Uterus (tissue), 4 donors: ENCODE results near the gene AGPAT4. TPM values are rescaled to one million over a fixed set of nuclear protein-coding genes. Genes with fewer than 3 reads are reported as not detected.

Experiments used
- DNase-seq, 2 donors: peaks; one replicate each; pipeline ENCODE4 v3.0.0-alpha.2; 2019 to 2020
- H3K27ac ChIP-seq, 2 donors: fragments of 200-600 bp; sonication (generic); 1 replicate in 1 of 2; 2 replicates in 1 of 2; pipeline ENCODE4 v1.5.1; 2016 to 2018
- H3K27me3 ChIP-seq, 2 donors: fragments of 200-600 bp; sonication (generic); one replicate each; pipeline ENCODE4 v1.5.1; 2018 to 2019; ENCODE audit warnings: control low read depth in 1 of 2
- H3K36me3 ChIP-seq, 2 donors: fragments of 200-600 bp; sonication (generic); one replicate each; pipeline ENCODE4 v1.5.1; 2019; ENCODE audit warnings: control low read depth in 1 of 2
- H3K4me1 ChIP-seq, 2 donors: fragments of 200-600 bp; sonication (generic); one replicate each; pipeline ENCODE4 v1.5.1; 2018 to 2019; ENCODE audit warnings: control low read depth in 1 of 2
- H3K4me3 ChIP-seq, 2 donors: fragments of 200-600 bp; sonication (generic); 1 replicate in 1 of 2; 2 replicates in 1 of 2; pipeline ENCODE4 v1.5.1; 2018 to 2019; ENCODE audit warnings: mild to moderate bottlenecking in 1 of 2
- H3K9me3 ChIP-seq, 2 donors: fragments of 200-600 bp; sonication (generic); one replicate each; pipeline ENCODE4 v1.5.1; 2019; ENCODE audit warnings: control low read depth in 1 of 2
- POLR2A ChIP-seq, 2 donors: fragments of 450-650 bp; IDR thresholded peaks; one replicate each; pipeline ENCODE4 v1.6.1; 2016; ENCODE audit warnings: antibody characterized with exemption in 2 of 2, mild to moderate bottlenecking in 1 of 2, moderate library complexity in 1 of 2
- intact Hi-C: fragments of 100-400 bp; cut with DNase I; formaldehyde crosslinking; loops from one replicate; pipeline ENCODE4 v1.15.1; 2023; ENCODE audit warnings: low total_unique reads
- total RNA-seq, 4 donors: library from RNA; depleted of rRNA in 3 of 4; stranded (reverse); fragments of >200 nt in 3 of 4; gene quantifications; one replicate each; pipeline versions ENCODE4 v1.1.0 to v1.2.4, GENCODE V29; 2014 to 2023
- TF ChIP-seq, protein P1 (sequence below), 4 experiments: fragments of 200-600 bp in 2 of 4; fragments of 450-650 bp in 2 of 4; sonication (generic) in 2 of 4; IDR thresholded peaks; one replicate each; pipeline ENCODE4 v1.5.1; 2016 to 2019; ENCODE audit warnings: antibody characterized with exemption in 4 of 4, mild to moderate bottlenecking in 2 of 4, moderate library complexity in 1 of 4
- donor health status: DM: yes; HTN: yes; CAD: no.

AGPAT4 gene
- total RNA-seq, 4 donors from 2014 or later: 2.9 to 18.1 (median 15.1) TPM

DNA sequence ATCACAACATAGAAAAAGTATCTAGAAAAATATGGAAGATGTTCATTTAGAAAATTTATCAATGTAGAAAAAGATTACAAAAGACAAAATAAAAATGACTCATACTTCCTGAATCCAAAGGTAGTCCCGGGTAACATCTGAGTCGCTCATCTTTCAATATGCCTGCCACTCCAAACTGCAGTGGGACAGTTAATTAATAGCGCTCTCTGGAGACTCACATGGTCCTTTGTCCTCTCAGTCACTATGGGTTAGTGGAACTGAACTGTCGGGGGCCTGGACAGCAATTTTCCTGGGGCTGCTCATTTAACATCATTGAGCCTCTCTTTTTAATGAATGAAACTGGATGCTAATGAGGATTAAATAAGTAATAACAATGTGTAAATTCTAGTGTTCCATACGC is 178.9 kb downstream of the AGPAT4 start:
- TF ChIP-seq POLR2A (IDR thresholded peaks at IDR 0.05): no peak
- TF ChIP-seq, protein P1, sequence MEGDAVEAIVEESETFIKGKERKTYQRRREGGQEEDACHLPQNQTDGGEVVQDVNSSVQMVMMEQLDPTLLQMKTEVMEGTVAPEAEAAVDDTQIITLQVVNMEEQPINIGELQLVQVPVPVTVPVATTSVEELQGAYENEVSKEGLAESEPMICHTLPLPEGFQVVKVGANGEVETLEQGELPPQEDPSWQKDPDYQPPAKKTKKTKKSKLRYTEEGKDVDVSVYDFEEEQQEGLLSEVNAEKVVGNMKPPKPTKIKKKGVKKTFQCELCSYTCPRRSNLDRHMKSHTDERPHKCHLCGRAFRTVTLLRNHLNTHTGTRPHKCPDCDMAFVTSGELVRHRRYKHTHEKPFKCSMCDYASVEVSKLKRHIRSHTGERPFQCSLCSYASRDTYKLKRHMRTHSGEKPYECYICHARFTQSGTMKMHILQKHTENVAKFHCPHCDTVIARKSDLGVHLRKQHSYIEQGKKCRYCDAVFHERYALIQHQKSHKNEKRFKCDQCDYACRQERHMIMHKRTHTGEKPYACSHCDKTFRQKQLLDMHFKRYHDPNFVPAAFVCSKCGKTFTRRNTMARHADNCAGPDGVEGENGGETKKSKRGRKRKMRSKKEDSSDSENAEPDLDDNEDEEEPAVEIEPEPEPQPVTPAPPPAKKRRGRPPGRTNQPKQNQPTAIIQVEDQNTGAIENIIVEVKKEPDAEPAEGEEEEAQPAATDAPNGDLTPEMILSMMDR (IDR thresholded peaks at IDR 0.05): no peak
- DNase-seq: no peak
- intact Hi-C loops: loop anchor here (10.0 kb wide), 1 partner anchor 100 kb away; the partner anchor contains the start of gene MAP3K4

DNA sequence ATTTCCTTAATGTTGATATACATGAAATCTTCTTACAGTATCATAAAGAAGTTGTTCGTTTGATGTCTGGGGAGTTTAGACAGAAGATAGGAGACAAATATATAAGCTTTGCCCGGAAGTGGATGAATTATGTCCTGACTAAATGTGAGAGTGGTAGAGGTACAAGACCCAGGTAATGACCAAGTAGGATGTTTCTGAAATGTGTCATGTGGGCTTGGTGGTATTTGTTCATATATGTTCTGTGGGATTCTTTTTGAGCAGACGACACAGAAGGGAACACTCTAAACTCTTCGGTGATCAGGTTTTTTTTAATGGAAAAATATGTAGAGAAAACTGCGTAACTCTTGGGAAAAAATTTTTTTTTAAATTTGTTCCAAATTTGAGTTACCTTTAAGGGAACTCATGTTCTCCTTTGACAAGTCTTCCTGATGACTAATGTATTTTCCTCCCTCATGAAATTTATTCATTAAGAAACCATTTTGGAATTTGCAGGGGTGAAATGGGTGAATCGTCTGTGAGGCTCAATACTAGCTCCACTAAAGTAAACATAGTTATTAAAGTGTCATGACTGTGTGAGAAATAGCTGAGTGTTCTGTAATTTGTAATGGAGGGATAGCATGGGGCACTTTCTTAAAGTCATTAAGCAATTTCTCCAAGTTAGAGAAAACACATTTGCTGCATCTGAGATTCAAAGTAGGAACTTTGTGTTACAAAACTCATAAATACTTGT is 181.7 kb downstream of the AGPAT4 start:
- intact Hi-C loops: loop anchor here (10.0 kb wide), 1 partner anchor 97 kb away; the partner anchor contains the start of gene MAP3K4
- Histone ChIP-seq H3K36me3 (no peaks in the 10 kb centered on the region), H3K9me3 (no peaks in the 10 kb centered on the region), H3K4me1 (peaks cover 0 to 3% of the 10 kb centered on the region in 2 donors), H3K27me3 (no peaks in the 10 kb centered on the region), H3K4me3 (no peak overlapping the region), H3K27ac (peak overlapping the region; percentile 75 to 83)
- DNase-seq: peak in 1 of 2 donors; percentile 45
- TF ChIP-seq, protein P1 (IDR thresholded peaks at IDR 0.05): no peak
- TF ChIP-seq POLR2A (IDR thresholded peaks at IDR 0.05): no peak

More for the DNA sequence above, 178.9 kb downstream of the AGPAT4 start:
- Histone ChIP-seq H3K4me3 (no peak overlapping the region), H3K27ac (no peak overlapping the region), H3K9me3 (no peaks in the 10 kb centered on the region), H3K4me1 (peaks cover 0 to 3% of the 10 kb centered on the region in 2 donors), H3K36me3 (no peaks in the 10 kb centered on the region), H3K27me3 (no peaks in the 10 kb centered on the region)

- Histone ChIP-seq H3K36me3 (no peaks in the 10 kb centered on the region), H3K9me3 (no peaks in the 10 kb centered on the region), H3K4me3 (no peak overlapping the region), H3K27ac (peak overlapping the region; percentile 75 to 83), H3K27me3 (no peaks in the 10 kb centered on the region), H3K4me1 (peaks cover 0 to 3% of the 10 kb centered on the region in 2 donors)
- intact Hi-C loops: loop anchor here (10.0 kb wide), 1 partner anchor 96 kb away; the partner anchor contains the start of gene MAP3K4
- TF ChIP-seq, protein P1 (IDR thresholded peaks at IDR 0.05): no peak
- no peak for TF ChIP-seq POLR2A (IDR thresholded peaks at IDR 0.05)
- DNase-seq: no peak
Observed at GRCh38 chr6:161091151-161091550, 182.7 kb downstream of the AGPAT4 start.

DNA sequence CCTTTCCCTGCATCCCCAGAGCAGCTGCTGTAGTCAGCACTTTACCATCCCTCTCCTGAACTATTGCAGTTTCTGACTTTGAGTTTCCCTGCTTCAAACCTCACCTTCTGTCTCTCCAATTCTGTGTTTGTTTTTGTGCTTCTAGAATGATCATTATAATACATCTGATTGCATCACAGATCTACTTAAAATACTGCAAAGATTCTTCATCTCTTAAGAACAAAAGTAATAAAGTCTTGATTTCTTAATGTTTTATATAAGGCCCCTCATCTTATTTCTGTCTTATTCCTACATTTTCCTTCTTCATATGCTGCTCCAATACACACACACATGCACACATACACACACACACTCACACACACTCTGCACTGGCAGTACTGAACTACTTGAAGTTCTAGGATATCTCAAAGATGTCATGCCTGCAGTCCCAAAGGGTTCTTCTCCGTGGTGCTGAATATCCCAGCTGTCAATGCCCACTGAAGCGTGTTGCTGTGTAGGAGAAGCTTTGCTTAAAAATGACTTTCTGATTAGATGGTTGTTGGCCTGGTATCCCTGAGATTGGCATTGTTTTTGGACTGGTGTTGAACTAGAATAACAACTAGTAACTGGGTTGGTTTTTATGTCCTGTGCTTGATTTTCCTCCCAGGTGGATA is 185.1 kb downstream of the AGPAT4 start:
- H3K36me3 ChIP-seq: no peaks in the 10 kb centered on the region

More for the DNA sequence above, 185.1 kb downstream of the AGPAT4 start:
- TF ChIP-seq, protein P1 (IDR thresholded peaks at IDR 0.05): no peak
- TF ChIP-seq POLR2A (IDR thresholded peaks at IDR 0.05): no peak
- no peaks in the 10 kb centered on the region for H3K9me3 ChIP-seq
- peak overlapping the region in 1 of 2 donors; percentile 46 for H3K27ac ChIP-seq
- no peak for DNase-seq
- intact Hi-C loops: no loop called here
- H3K4me3 ChIP-seq: no peak overlapping the region
- H3K4me1 ChIP-seq: peaks cover 0 to 3% of the 10 kb centered on the region in 2 donors
- H3K27me3 ChIP-seq: no peaks in the 10 kb centered on the region
